ENCODE data around the gene TIMD4. TPM values are rescaled to one million over a fixed set of nuclear protein-coding genes. Genes with fewer than 3 reads are reported as not detected.

Gene TIMD4
- total and polyA plus RNA-seq, 2 experiments from 2014 or later: not detected

DNA sequence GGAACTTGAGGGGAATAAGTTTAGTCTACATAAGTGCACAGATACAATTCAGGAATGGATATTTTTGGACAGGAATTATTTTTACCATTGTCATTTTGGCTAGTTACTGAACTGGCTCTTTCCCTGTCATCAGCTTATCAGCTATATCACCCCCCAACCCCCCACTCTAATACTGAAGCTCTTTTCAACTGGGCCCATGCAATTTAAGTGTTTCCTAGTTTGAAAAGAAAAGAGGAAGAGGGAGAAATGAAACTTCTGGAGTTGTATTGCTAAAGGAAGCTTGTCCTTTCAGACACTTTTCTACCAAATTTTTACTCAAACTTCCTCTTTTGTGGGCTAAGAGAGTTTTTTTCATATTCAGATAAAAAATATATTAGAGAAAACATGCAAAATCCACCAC lies 18.5 kb upstream of the TIMD4 start (continued):
- TF ChIP-seq, protein P1, sequence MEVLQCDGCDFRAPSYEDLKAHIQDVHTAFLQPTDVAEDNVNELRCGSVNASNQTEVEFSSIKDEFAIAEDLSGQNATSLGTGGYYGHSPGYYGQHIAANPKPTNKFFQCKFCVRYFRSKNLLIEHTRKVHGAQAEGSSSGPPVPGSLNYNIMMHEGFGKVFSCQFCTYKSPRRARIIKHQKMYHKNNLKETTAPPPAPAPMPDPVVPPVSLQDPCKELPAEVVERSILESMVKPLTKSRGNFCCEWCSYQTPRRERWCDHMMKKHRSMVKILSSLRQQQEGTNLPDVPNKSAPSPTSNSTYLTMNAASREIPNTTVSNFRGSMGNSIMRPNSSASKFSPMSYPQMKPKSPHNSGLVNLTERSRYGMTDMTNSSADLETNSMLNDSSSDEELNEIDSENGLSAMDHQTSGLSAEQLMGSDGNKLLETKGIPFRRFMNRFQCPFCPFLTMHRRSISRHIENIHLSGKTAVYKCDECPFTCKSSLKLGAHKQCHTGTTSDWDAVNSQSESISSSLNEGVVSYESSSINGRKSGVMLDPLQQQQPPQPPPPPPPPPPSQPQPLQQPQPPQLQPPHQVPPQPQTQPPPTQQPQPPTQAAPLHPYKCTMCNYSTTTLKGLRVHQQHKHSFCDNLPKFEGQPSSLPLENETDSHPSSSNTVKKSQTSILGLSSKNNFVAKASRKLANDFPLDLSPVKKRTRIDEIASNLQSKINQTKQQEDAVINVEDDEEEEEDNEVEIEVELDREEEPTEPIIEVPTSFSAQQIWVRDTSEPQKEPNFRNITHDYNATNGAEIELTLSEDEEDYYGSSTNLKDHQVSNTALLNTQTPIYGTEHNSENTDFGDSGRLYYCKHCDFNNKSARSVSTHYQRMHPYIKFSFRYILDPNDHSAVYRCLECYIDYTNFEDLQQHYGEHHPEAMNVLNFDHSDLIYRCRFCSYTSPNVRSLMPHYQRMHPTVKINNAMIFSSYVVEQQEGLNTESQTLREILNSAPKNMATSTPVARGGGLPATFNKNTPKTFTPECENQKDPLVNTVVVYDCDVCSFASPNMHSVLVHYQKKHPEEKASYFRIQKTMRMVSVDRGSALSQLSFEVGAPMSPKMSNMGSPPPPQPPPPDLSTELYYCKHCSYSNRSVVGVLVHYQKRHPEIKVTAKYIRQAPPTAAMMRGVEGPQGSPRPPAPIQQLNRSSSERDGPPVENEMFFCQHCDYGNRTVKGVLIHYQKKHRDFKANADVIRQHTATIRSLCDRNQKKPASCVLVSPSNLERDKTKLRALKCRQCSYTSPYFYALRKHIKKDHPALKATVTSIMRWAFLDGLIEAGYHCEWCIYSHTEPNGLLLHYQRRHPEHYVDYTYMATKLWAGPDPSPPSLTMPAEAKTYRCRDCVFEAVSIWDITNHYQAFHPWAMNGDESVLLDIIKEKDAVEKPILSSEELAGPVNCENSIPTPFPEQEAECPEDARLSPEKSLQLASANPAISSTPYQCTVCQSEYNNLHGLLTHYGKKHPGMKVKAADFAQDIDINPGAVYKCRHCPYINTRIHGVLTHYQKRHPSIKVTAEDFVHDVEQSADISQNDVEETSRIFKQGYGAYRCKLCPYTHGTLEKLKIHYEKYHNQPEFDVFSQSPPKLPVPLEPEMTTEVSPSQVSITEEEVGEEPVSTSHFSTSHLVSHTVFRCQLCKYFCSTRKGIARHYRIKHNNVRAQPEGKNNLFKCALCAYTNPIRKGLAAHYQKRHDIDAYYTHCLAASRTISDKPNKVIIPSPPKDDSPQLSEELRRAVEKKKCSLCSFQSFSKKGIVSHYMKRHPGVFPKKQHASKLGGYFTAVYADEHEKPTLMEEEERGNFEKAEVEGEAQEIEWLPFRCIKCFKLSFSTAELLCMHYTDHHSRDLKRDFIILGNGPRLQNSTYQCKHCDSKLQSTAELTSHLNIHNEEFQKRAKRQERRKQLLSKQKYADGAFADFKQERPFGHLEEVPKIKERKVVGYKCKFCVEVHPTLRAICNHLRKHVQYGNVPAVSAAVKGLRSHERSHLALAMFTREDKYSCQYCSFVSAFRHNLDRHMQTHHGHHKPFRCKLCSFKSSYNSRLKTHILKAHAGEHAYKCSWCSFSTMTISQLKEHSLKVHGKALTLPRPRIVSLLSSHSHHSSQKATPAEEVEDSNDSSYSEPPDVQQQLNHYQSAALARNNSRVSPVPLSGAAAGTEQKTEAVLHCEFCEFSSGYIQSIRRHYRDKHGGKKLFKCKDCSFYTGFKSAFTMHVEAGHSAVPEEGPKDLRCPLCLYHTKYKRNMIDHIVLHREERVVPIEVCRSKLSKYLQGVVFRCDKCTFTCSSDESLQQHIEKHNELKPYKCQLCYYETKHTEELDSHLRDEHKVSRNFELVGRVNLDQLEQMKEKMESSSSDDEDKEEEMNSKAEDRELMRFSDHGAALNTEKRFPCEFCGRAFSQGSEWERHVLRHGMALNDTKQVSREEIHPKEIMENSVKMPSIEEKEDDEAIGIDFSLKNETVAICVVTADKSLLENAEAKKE (CRISPR knock-in tag; IDR thresholded peaks at IDR 0.05): no peak
- TF ChIP-seq ZNF331 (CRISPR knock-in tag; IDR thresholded peaks at IDR 0.05; ENCODE audit: low read depth) (no peak), JUNB (IDR thresholded peaks at IDR 0.05; ENCODE audit: unreplicated experiment) (no peak), ZNF114 (CRISPR knock-in tag; IDR thresholded peaks at IDR 0.05) (no peak), EZH2phosphoT487 (IDR thresholded peaks at IDR 0.05; ENCODE audit: unreplicated experiment) (no peak), ETS1 (IDR thresholded peaks at IDR 0.05) (no peak)
- TF ChIP-seq, protein P2, sequence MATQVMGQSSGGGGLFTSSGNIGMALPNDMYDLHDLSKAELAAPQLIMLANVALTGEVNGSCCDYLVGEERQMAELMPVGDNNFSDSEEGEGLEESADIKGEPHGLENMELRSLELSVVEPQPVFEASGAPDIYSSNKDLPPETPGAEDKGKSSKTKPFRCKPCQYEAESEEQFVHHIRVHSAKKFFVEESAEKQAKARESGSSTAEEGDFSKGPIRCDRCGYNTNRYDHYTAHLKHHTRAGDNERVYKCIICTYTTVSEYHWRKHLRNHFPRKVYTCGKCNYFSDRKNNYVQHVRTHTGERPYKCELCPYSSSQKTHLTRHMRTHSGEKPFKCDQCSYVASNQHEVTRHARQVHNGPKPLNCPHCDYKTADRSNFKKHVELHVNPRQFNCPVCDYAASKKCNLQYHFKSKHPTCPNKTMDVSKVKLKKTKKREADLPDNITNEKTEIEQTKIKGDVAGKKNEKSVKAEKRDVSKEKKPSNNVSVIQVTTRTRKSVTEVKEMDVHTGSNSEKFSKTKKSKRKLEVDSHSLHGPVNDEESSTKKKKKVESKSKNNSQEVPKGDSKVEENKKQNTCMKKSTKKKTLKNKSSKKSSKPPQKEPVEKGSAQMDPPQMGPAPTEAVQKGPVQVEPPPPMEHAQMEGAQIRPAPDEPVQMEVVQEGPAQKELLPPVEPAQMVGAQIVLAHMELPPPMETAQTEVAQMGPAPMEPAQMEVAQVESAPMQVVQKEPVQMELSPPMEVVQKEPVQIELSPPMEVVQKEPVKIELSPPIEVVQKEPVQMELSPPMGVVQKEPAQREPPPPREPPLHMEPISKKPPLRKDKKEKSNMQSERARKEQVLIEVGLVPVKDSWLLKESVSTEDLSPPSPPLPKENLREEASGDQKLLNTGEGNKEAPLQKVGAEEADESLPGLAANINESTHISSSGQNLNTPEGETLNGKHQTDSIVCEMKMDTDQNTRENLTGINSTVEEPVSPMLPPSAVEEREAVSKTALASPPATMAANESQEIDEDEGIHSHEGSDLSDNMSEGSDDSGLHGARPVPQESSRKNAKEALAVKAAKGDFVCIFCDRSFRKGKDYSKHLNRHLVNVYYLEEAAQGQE (IDR thresholded peaks at IDR 0.05; ENCODE audit: unreplicated experiment): no peak
